IPS-15b (cell line): Measurements from ENCODE around the gene AHCTF1.
"Not testable (repeated sequence)": the region's sequence is repeated elsewhere in the genome, so short reads cannot be mapped to it uniquely, and the experiment has no call there.

Experiments used
- H3K27me3 ChIP-seq: one replicate; pipeline ENCODE4 v1.6.1; 2013; ENCODE audit warnings: low read length; ENCODE audit not compliant: control insufficient read depth, insufficient read depth
- H3K36me3 ChIP-seq: one replicate; pipeline ENCODE4 v1.6.1; 2013; ENCODE audit warnings: low read length; ENCODE audit not compliant: control insufficient read depth, insufficient read depth
- H3K4me1 ChIP-seq: one replicate; pipeline ENCODE4 v1.6.1; 2013; ENCODE audit warnings: mild to moderate bottlenecking, low read length; ENCODE audit not compliant: control insufficient read depth, insufficient read depth
- H3K4me3 ChIP-seq: one replicate; pipeline ENCODE4 v1.5.1; 2013; ENCODE audit warnings: low read depth, low read length
- H3K9ac ChIP-seq: one replicate; pipeline ENCODE4 v1.6.1; 2013; ENCODE audit warnings: low read depth, mild to moderate bottlenecking, low read length
- H3K9me3 ChIP-seq: one replicate; pipeline ENCODE4 v1.6.1; 2013; ENCODE audit warnings: mild to moderate bottlenecking, low read length; ENCODE audit not compliant: control insufficient read depth, insufficient read depth

The AHCTF1 gene

DNA sequence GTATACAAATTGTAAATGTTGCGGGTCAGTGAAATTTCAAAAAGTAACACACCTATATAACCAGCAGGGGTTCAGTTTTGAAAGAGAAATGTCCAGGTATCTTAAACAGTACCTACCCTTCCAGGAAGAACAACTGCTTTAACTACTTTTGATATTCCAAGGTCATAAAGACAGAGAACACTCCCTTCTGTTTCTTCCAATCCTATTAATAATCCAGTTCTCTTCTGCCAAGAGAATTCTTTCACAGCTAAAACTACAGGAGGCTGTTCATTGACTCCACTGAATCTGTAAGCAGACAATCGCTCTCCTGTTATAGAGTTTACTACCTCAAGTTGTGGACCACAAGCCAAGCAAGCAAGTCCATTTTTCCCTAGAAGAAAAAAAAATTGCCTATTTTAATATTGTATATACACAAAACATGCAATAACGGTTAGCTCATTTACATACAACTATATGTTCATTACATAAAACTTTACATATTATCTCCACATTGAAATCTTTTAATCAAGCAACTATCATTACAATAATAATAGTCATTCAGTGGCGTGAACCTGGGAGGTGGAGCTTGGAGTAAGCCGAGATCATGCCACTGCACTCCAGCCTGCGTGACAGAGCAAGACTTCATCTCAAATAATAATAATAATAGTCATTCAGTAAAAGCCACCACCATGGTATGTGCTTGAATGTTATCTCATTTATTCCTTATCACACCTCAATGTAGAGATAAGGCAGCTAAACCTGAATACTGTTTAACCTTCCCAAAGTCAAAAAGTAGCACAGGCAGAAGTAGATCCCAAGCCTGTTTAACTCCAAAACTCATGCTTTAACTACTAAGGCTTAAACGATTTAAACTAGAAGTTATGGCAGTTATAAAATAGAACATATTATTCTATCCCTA, 15.5 kb downstream of the AHCTF1 start:
- H3K4me3 ChIP-seq, H3K36me3 ChIP-seq, H3K9ac ChIP-seq, H3K4me1 ChIP-seq, H3K9me3 ChIP-seq, H3K27me3 ChIP-seq: not testable (repeated sequence)

DNA sequence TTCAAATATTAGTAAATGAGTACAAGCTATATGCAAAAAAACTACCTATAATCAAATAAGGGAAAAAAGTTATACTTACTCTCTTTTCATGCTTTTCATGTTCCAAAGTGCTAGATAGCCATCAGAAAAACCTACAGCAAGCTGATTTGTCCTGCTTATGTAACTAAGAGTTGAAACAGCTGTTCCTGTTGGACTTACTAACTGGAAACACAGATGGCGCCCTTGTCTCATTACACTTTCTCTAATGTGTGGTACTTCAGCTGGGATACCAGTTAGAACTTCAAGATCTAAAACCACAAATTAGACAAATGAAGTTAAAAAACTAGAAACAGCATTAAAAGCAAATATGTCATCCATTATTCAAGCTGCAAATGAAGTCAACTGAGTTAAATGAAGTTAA, 24.3 kb downstream of the AHCTF1 start:
- Histone ChIP-seq H3K4me3 (no peak overlapping the region), H3K36me3 (peaks cover 4% of the 10 kb centered on the region), H3K9me3 (no peaks in the 10 kb centered on the region), H3K4me1 (no peaks in the 10 kb centered on the region), H3K9ac (no peak overlapping the region), H3K27me3 (no peaks in the 10 kb centered on the region)

GRCh38 chr1:246906833-246907232, 24.9 kb downstream of the AHCTF1 start:
- Histone ChIP-seq H3K4me3 (no peak overlapping the region), H3K9ac (no peak overlapping the region), H3K27me3 (no peaks in the 10 kb centered on the region), H3K36me3 (peaks cover 4% of the 10 kb centered on the region), H3K9me3 (no peaks in the 10 kb centered on the region), H3K4me1 (no peaks in the 10 kb centered on the region)

GRCh38 chr1:246901874-246902273, 29.9 kb downstream of the AHCTF1 start:
- Histone ChIP-seq H3K36me3 (peaks cover 10% of the 10 kb centered on the region), H3K9ac (no peak overlapping the region), H3K27me3 (no peaks in the 10 kb centered on the region), H3K4me1 (no peaks in the 10 kb centered on the region), H3K9me3 (no peaks in the 10 kb centered on the region), H3K4me3 (no peak overlapping the region)

- Histone ChIP-seq H3K27me3 (no peaks in the 10 kb centered on the region), H3K36me3 (peaks cover 11% of the 10 kb centered on the region), H3K4me1 (no peaks in the 10 kb centered on the region)
Measured at GRCh38 chr1:246897302-246897701, 34.4 kb downstream of the AHCTF1 start.

DNA sequence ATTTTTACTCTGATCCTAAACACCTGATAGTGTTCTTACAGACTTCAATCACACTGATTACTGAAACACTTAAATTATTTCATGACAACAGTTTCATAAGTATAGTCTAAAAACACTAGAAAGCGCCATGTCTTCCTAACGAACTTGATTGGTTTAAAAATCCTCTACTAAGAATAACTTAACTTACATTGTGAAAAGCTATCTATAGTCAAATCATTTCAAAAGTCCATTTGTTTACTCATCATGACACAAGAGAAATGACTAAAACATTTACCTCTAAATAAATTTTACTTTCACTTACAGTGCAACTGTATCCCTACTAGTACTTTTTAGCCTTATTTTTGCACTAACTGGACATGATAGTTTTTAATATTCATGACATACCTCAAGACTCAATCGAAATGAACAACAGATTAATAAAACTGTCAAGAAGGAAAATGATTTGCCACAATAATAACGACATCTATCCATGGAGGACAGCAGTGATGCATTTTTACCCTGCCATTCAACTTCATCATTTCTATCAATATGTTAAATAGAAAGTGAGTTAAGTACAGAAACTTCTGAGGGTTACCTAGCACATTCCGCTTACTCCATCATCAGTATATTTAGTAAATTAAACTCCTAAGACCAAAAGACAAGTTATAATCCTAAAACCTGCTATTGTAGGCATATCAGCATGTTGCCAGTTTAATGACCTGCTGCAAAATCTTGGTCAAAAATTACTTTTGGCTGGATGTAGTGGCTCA, 38.4 kb downstream of the AHCTF1 start:
- H3K36me3 ChIP-seq = peaks cover 17% of the 10 kb centered on the region
- H3K4me3 ChIP-seq = no peak overlapping the region
- H3K9ac ChIP-seq = no peak overlapping the region
- H3K27me3 ChIP-seq = no peaks in the 10 kb centered on the region
- no peaks in the 10 kb centered on the region for H3K9me3 ChIP-seq
- no peaks in the 10 kb centered on the region for H3K4me1 ChIP-seq

More at GRCh38 chr1:246897302-246897701, 34.4 kb downstream of the AHCTF1 start:
- Histone ChIP-seq H3K4me3 (no peak overlapping the region), H3K9me3 (no peaks in the 10 kb centered on the region), H3K9ac (no peak overlapping the region)

DNA sequence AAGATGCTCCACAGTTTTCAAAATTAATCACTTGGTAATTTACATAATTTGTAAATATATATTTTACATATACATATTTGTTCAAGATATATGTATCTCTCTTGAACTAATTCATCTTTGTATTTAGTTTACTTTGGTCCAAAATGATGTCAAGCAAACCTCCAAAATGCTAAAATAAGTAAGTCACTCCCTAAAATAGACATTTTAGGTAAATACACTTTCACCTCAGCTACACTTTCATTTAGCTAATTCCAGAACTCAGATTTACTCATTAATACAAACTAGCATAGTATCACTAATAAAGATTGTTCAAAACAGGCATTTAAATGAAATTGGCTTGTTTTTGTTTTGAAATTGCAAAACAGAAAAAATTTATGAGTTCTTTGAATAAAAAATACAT, 40.6 kb downstream of the AHCTF1 start:
- Histone ChIP-seq H3K36me3 (peaks cover 9% of the 10 kb centered on the region), H3K4me1 (no peaks in the 10 kb centered on the region), H3K9ac (no peak overlapping the region), H3K4me3 (no peak overlapping the region), H3K27me3 (no peaks in the 10 kb centered on the region), H3K9me3 (no peaks in the 10 kb centered on the region)

DNA sequence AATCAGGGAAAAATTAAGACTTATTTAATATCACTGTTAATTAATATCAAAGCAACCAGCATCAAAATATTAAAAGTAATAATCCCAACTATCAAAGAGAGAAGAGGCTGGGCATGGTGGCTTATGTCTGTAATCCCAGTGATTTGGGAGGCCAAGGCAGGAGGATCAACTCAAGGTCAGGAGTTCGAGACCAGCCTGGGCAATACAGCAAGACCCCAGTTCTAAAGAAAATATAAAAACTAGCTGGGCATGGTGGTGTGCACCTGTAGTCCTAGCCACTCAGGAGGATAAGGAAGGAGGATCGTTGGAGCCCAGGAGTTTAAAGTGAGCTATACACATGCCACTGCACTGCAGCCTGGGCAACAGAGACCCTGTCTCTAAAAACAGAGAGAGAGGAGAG, 43.2 kb downstream of the AHCTF1 start:
- Histone ChIP-seq H3K9me3 (no peaks in the 10 kb centered on the region), H3K4me1 (no peaks in the 10 kb centered on the region), H3K36me3 (peaks cover 6% of the 10 kb centered on the region), H3K4me3 (no peak overlapping the region), H3K9ac (no peak overlapping the region), H3K27me3 (no peaks in the 10 kb centered on the region)

DNA sequence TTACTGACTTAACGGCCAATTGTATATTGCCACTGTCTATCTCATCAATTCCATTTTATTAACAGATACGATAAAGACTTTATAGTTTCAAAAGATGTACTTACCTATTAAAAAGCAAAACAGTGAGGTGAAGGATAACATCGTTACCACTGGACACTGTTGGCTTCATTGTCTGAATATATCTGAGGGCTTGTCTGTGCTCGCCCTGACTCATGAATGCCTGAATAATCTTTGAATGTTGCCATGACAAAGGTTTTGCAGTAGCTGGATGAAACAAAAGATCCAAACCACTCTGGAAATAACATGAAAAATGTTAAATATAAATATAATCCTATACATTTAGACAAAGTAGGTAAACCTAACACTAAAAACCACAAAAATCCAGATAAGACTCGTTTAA, 46.4 kb downstream of the AHCTF1 start:
- H3K4me1 ChIP-seq, H3K27me3 ChIP-seq, H3K9ac ChIP-seq, H3K9me3 ChIP-seq, H3K36me3 ChIP-seq, H3K4me3 ChIP-seq: not testable (repeated sequence)

GRCh38 chr1:246878551-246878950, 53.2 kb downstream of the AHCTF1 start:
- no peak overlapping the region for H3K4me3 ChIP-seq
- H3K9ac ChIP-seq = no peak overlapping the region
- H3K27me3 ChIP-seq = no peaks in the 10 kb centered on the region
- H3K9me3 ChIP-seq = no peaks in the 10 kb centered on the region
- H3K36me3 ChIP-seq = peaks cover 3% of the 10 kb centered on the region
- H3K4me1 ChIP-seq = no peaks in the 10 kb centered on the region

DNA sequence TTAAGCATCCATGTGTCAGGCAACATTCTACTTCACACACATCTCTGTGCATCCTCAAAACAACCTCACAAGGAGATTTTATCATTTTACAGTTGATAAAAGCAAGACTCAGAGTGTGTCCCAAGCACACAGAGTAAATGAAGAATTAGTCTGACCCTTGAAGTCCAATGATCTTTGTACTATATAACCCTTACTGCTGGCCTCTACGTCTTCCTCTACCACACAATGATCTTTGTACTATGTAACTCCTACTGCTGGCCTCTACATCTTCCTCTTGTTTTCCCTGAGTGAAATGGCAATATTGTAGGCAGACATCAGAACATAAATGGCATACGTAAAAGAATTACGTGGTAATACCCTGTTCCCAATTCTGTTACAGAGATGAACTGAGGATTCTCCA, 55.3 kb downstream of the AHCTF1 start:
- Histone ChIP-seq H3K27me3 (no peaks in the 10 kb centered on the region), H3K9me3 (no peaks in the 10 kb centered on the region), H3K4me3 (no peak overlapping the region), H3K4me1 (no peaks in the 10 kb centered on the region), H3K9ac (no peak overlapping the region), H3K36me3 (peaks cover 3% of the 10 kb centered on the region)
